Common myeloid progenitor, CD34-positive (primary cell): ENCODE measurements around the gene FBXO42.

Experiments
- CTCF ChIA-PET: fragments of 350-600 bp; sonication (Branson Sonifier 250); formaldehyde crosslinking; loops from one replicate; lab custom pipeline; 2021; ENCODE audit warnings: antibody characterized with exemption; lab: Charles Lee
- POLR2A ChIA-PET: fragments of 350-600 bp; sonication (Branson Sonifier 250); formaldehyde crosslinking; loops from one replicate; lab custom pipeline; 2021; ENCODE audit warnings: antibody characterized with exemption; lab: Charles Lee
- DNase-seq, 3 donors: peaks; one replicate each; pipeline versions ENCODE4 v3.0.0 to v3.0.0-alpha.2; 2013
- H3K27ac ChIP-seq, 2 experiments: 1 replicate in 1 of 2; 2 replicates in 1 of 2; pipeline ENCODE4 v1.7.0; 2013; ENCODE audit warnings: inconsistent platforms in 2 of 2, low read length in 2 of 2, mild to moderate bottlenecking in 2 of 2, low read depth in 1 of 2, moderate library complexity in 1 of 2; ENCODE audit not compliant: severe bottlenecking in 2 of 2, insufficient read depth in 1 of 2, poor library complexity in 1 of 2
- H3K27me3 ChIP-seq, 5 experiments: replicated peaks in 2 of 5; 1 replicate in 3 of 5; 2 replicates in 2 of 5; pipeline versions ENCODE4 v1.6.1 to v1.7.0; 2013; ENCODE audit warnings: low read length in 4 of 5, mild to moderate bottlenecking in 2 of 5, moderate library complexity in 2 of 5, inconsistent platforms in 1 of 5; ENCODE audit not compliant: insufficient read depth in 5 of 5, control insufficient read depth in 4 of 5
- H3K36me3 ChIP-seq, 4 experiments: 1 replicate in 2 of 4; 2 replicates in 2 of 4; pipeline versions ENCODE4 v1.6.1 to v1.7.0; 2013; ENCODE audit warnings: low read length in 3 of 4, control low read depth in 1 of 4, mild to moderate bottlenecking in 1 of 4; ENCODE audit not compliant: control insufficient read depth in 4 of 4, insufficient read depth in 4 of 4
- H3K4me1 ChIP-seq, 4 experiments: 1 replicate in 3 of 4; 2 replicates in 1 of 4; pipeline versions ENCODE4 v1.6.1 to v1.7.1; 2013; ENCODE audit warnings: low read length in 3 of 4, mild to moderate bottlenecking in 3 of 4, control low read depth in 1 of 4, inconsistent platforms in 1 of 4, moderate library complexity in 1 of 4; ENCODE audit not compliant: control insufficient read depth in 4 of 4, insufficient read depth in 4 of 4; ENCODE audit errors: control extremely low read depth in 1 of 4
- H3K4me3 ChIP-seq, 7 experiments: 1 replicate in 4 of 7; 2 replicates in 3 of 7; pipeline versions ENCODE4 v1.5.1 to v1.7.0; 2013; ENCODE audit warnings: mild to moderate bottlenecking in 7 of 7, low read length in 6 of 7, moderate library complexity in 6 of 7, inconsistent platforms in 2 of 7, low read depth in 2 of 7, control low read depth in 1 of 7; ENCODE audit not compliant: insufficient read depth in 4 of 7, control insufficient read depth in 1 of 7; ENCODE audit errors: extremely low read depth in 1 of 7
- H3K9me3 ChIP-seq, 5 experiments: 1 replicate in 4 of 5; 2 replicates in 1 of 5; pipeline versions ENCODE4 v1.6.1 to v1.7.1; 2013; ENCODE audit warnings: low read length in 4 of 5, mild to moderate bottlenecking in 2 of 5, inconsistent platforms in 1 of 5, low read depth in 1 of 5, moderate library complexity in 1 of 5; ENCODE audit not compliant: control insufficient read depth in 4 of 5, insufficient read depth in 2 of 5; ENCODE audit errors: control extremely low read depth in 1 of 5
- WGBS: methylation state at CpG from one replicate; pipeline ENCODE4 v1.1.5; 2013; ENCODE audit not compliant: insufficient coverage; 5-methylcytosine and 5-hydroxymethylcytosine counted together

The FBXO42 gene

GRCh38 chr1:16241221-16241708, 111.0 kb downstream of the FBXO42 start:
- H3K4me3 ChIP-seq, result no peak overlapping the region
- POLR2A ChIA-PET, result no interaction called here
- H3K4me1 ChIP-seq, result peaks cover 5 to 23% (median 15%) of the 10 kb centered on the region in 4 experiments
- WGBS, result 98% methylated on average over 7 of the region's 10 CpGs
- CTCF ChIA-PET, result interaction anchor here (1.3 to 5.0 kb wide), 4 partner anchors 25 to 163 kb away, joined by 4 to 48 read pairs (median 6); no protein-coding TSS in a partner anchor
- no peaks in the 10 kb centered on the region for H3K9me3 ChIP-seq
- peaks cover 0 to 5% (median 0%) of the 10 kb centered on the region in 4 experiments for H3K36me3 ChIP-seq
- H3K27ac ChIP-seq, result no peak overlapping the region
- H3K27me3 ChIP-seq, result no peaks in the 10 kb centered on the region
- DNase-seq, result no peak

- Histone ChIP-seq H3K9me3 (no peaks in the 10 kb centered on the region), H3K4me3 (no peak overlapping the region), H3K27me3 (no peaks in the 10 kb centered on the region), H3K36me3 (no peaks in the 10 kb centered on the region), H3K27ac (no peak overlapping the region), H3K4me1 (peaks cover 5 to 24% (median 20%) of the 10 kb centered on the region in 4 experiments)
- ChIA-PET POLR2A (no interaction called here), CTCF (interaction anchor here (0.6 to 1.0 kb wide), 2 partner anchors 35 to 186 kb away, joined by 3 read pairs; no protein-coding TSS in a partner anchor)
- WGBS, result 100% methylated on average over 2 of the region's 2 CpGs
- no peak for DNase-seq
Measured at GRCh38 chr1:16239972-16240491, 112.2 kb downstream of the FBXO42 start.

- H3K27ac ChIP-seq, result peak overlapping the region; percentile 79 to 94
- peaks cover 0 to 3% (median 0%) of the 10 kb centered on the region in 5 experiments for H3K9me3 ChIP-seq
- H3K4me1 ChIP-seq, result peaks cover 5 to 21% (median 18%) of the 10 kb centered on the region in 4 experiments
- peaks cover 0 to 8% (median 0%) of the 10 kb centered on the region in 4 experiments for H3K36me3 ChIP-seq
- ChIA-PET CTCF (interaction anchor here (0.8 to 2.1 kb wide), 9 partner anchors 10 to 157 kb away, joined by 3 to 9 read pairs (median 4); no protein-coding TSS in a partner anchor), POLR2A (interaction anchor here (0.5 kb wide), 2 partner anchors 24 to 468 kb away, joined by 6 to 9 read pairs; no protein-coding TSS in a partner anchor)
- no peaks in the 10 kb centered on the region for H3K27me3 ChIP-seq
- no peak for DNase-seq
- peak overlapping the region in 6 of 7 experiments; percentile 43 to 86 (median 80) for H3K4me3 ChIP-seq
- WGBS, result 28% methylated on average over 3 of the region's 6 CpGs
Measured at GRCh38 chr1:16237343-16237830, 114.9 kb downstream of the FBXO42 start.

GRCh38 chr1:16236511-16237342, 115.6 kb downstream of the FBXO42 start, which contains the start of gene CPLANE2:
TSS of gene CPLANE2 (minus strand) at chr1:16237183. CDS start at chr1:16236742, 441 bp downstream.
- peak within 1 kb of the TSS; percentile 79 to 94 for H3K27ac ChIP-seq
- 0% methylated on average over 53 of the region's 57 CpGs for WGBS
- no peaks in the 10 kb centered on the region for H3K27me3 ChIP-seq
- peak within 1 kb of the TSS; percentile 53 to 86 (median 80) for H3K4me3 ChIP-seq
- ChIA-PET CTCF (interaction anchor here (0.8 to 5.6 kb wide), 13 partner anchors 8 to 156 kb away, joined by 3 to 31 read pairs (median 5); no protein-coding TSS in a partner anchor), POLR2A (interaction anchor here (0.5 to 0.6 kb wide), 2 partner anchors 25 to 129 kb away, joined by 4 to 6 read pairs; no protein-coding TSS in a partner anchor)
- H3K4me1 ChIP-seq, result peaks cover 5 to 21% (median 18%) of the 10 kb centered on the region in 4 experiments
- peaks cover 0 to 3% (median 0%) of the 10 kb centered on the region in 5 experiments for H3K9me3 ChIP-seq
- peaks cover 0 to 13% (median 0%) of the 10 kb centered on the region in 4 experiments for H3K36me3 ChIP-seq
- DNase-seq, result peak; percentile 91 to 96 (median 95)

- CTCF ChIA-PET, result interaction anchor here (1.0 to 5.6 kb wide), 10 partner anchors 8 to 166 kb away, joined by 3 to 31 read pairs (median 5); no protein-coding TSS in a partner anchor
- peak; percentile 73 to 90 (median 88) for DNase-seq
Measured at GRCh38 chr1:16235944-16236510, 116.3 kb downstream of the FBXO42 start.

GRCh38 chr1:16235347-16235746, 116.9 kb downstream of the FBXO42 start:
- DNase-seq, result no peak
- H3K9me3 ChIP-seq, result peaks cover 0 to 3% (median 0%) of the 10 kb centered on the region in 5 experiments
- H3K36me3 ChIP-seq, result peaks cover 0 to 15% (median 0%) of the 10 kb centered on the region in 4 experiments
- WGBS, result no CpG with 5 or more reads among the region's 2 CpGs
- POLR2A ChIA-PET, result no interaction called here
- peaks cover 5 to 21% (median 18%) of the 10 kb centered on the region in 4 experiments for H3K4me1 ChIP-seq
- no peak overlapping the region for H3K4me3 ChIP-seq
- H3K27ac ChIP-seq, result no peak overlapping the region
- CTCF ChIA-PET, result interaction anchor here (1.0 to 5.6 kb wide), 8 partner anchors 9 to 167 kb away, joined by 3 to 31 read pairs (median 6); no protein-coding TSS in a partner anchor
- H3K27me3 ChIP-seq, result no peaks in the 10 kb centered on the region

More at GRCh38 chr1:16235944-16236510, 116.3 kb downstream of the FBXO42 start:
- 20% methylated on average over 5 of the region's 6 CpGs for whole genome bisulfite sequencing
- Histone ChIP-seq H3K4me1 (peaks cover 5 to 21% (median 18%) of the 10 kb centered on the region in 4 experiments), H3K27me3 (no peaks in the 10 kb centered on the region), H3K9me3 (peaks cover 0 to 3% (median 0%) of the 10 kb centered on the region in 5 experiments), H3K36me3 (peaks cover 0 to 15% (median 0%) of the 10 kb centered on the region in 4 experiments), H3K27ac (peak overlapping the region in 1 of 2 experiments; percentile 94), H3K4me3 (peak overlapping the region; percentile 53 to 86 (median 80))
- POLR2A ChIA-PET, result interaction anchor here (0.6 kb wide), 1 partner anchor 129 kb away, joined by 4 read pairs; no protein-coding TSS in a partner anchor
